Astrocyte (in vitro differentiated cells and primary cell): ENCODE results near the gene TSFM. TPM values are rescaled to one million over a fixed set of nuclear protein-coding genes. Genes with fewer than 3 reads are reported as not detected.
A peak's percentile ranks its signal among the peaks of the same experiment; 100 is the strongest.

Source experiments
- DNase-seq: peaks from one replicate; pipeline ENCODE4 v3.0.0-alpha.2; 2010; ENCODE audit warnings: low read depth
- FAIRE-seq: peaks from 2 replicates; lab custom pipeline; 2011; peaks lifted over from hg19 to GRCh38; lab: Jason Lieb, UNC
- H2AFZ ChIP-seq: 2 replicates; pipeline ENCODE4 v1.6.0; 2012; ENCODE audit warnings: low read depth, low read length, inconsistent platforms
- H3K27ac ChIP-seq: 2 replicates; pipeline ENCODE4 v1.5.1; 2011; ENCODE audit warnings: low read depth, low read length, inconsistent platforms
- H3K27me3 ChIP-seq: 2 replicates; pipeline ENCODE4 v1.6.0; 2011; ENCODE audit warnings: low read length, inconsistent platforms; ENCODE audit not compliant: insufficient read depth
- H3K36me3 ChIP-seq: 2 replicates; pipeline ENCODE4 v1.5.1; 2011; ENCODE audit warnings: low read length, inconsistent platforms; ENCODE audit not compliant: insufficient read depth
- H3K4me1 ChIP-seq: 2 replicates; pipeline ENCODE4 v1.5.1; 2011; ENCODE audit warnings: low read length, inconsistent platforms; ENCODE audit not compliant: insufficient read depth
- H3K4me2 ChIP-seq: 2 replicates; pipeline ENCODE4 v1.6.0; 2012; ENCODE audit warnings: low read length, inconsistent platforms
- H3K4me3 ChIP-seq: 2 replicates; pipeline ENCODE4 v1.5.1; 2011; ENCODE audit warnings: low read depth, mild to moderate bottlenecking, low read length, inconsistent platforms; ENCODE audit not compliant: insufficient read depth
- H3K79me2 ChIP-seq: 2 replicates; pipeline ENCODE4 v1.6.0; 2012; ENCODE audit warnings: mild to moderate bottlenecking, low read length, inconsistent platforms; ENCODE audit not compliant: insufficient read depth
- H3K9ac ChIP-seq: 2 replicates; pipeline ENCODE4 v1.6.0; 2012; ENCODE audit warnings: mild to moderate bottlenecking, low read length, inconsistent platforms
- H3K9me3 ChIP-seq: 2 replicates; pipeline ENCODE4 v1.5.1; 2012; ENCODE audit warnings: low read depth, mild to moderate bottlenecking, low read length, inconsistent platforms; ENCODE audit not compliant: insufficient read depth
- H4K20me1 ChIP-seq: 2 replicates; pipeline ENCODE4 v1.6.0; 2012; ENCODE audit warnings: low read length, inconsistent platforms; ENCODE audit not compliant: insufficient read depth
- H3K27ac Mint-ChIP-seq: one replicate; pipeline ENCODE4 v1.8.0; 2021; ENCODE audit warnings: mild to moderate bottlenecking, mixed read lengths; ENCODE audit not compliant: unreplicated experiment
- H3K27me3 Mint-ChIP-seq: one replicate; pipeline ENCODE4 v1.8.0; 2021; ENCODE audit warnings: low read depth, mixed read lengths; ENCODE audit not compliant: unreplicated experiment
- H3K36me3 Mint-ChIP-seq: one replicate; pipeline ENCODE4 v1.8.0; 2021; ENCODE audit warnings: low read depth, mixed read lengths; ENCODE audit not compliant: unreplicated experiment
- H3K4me1 Mint-ChIP-seq: one replicate; pipeline ENCODE4 v1.8.0; 2021; ENCODE audit warnings: low read depth, mixed read lengths; ENCODE audit not compliant: unreplicated experiment
- H3K4me3 Mint-ChIP-seq: one replicate; pipeline ENCODE4 v1.8.0; 2021; ENCODE audit warnings: mild to moderate bottlenecking, moderate library complexity, mixed read lengths; ENCODE audit not compliant: unreplicated experiment
- H3K9me3 Mint-ChIP-seq: one replicate; pipeline ENCODE4 v1.8.0; 2021; ENCODE audit warnings: mild to moderate bottlenecking, mixed read lengths; ENCODE audit not compliant: unreplicated experiment
- CTCF ChIP-seq: IDR thresholded peaks from 2 replicates; pipeline ENCODE4 v1.5.1; 2011; ENCODE audit warnings: low read depth, mild to moderate bottlenecking, inconsistent platforms, low read length, moderate library complexity; ENCODE audit not compliant: insufficient read depth
- EZH2 ChIP-seq: IDR thresholded peaks from 2 replicates; pipeline ENCODE4 v1.6.1; 2012; ENCODE audit warnings: mild to moderate bottlenecking, low read length, inconsistent platforms; ENCODE audit not compliant: insufficient read depth
- total RNA-seq: library from RNA; stranded (reverse); gene quantifications from 2 replicates; pipeline ENCODE4 v1.2.1, GENCODE V29; 2021

The TSFM gene
- total RNA-seq, 1 donor from 2014 or later = 26.6 TPM

DNA sequence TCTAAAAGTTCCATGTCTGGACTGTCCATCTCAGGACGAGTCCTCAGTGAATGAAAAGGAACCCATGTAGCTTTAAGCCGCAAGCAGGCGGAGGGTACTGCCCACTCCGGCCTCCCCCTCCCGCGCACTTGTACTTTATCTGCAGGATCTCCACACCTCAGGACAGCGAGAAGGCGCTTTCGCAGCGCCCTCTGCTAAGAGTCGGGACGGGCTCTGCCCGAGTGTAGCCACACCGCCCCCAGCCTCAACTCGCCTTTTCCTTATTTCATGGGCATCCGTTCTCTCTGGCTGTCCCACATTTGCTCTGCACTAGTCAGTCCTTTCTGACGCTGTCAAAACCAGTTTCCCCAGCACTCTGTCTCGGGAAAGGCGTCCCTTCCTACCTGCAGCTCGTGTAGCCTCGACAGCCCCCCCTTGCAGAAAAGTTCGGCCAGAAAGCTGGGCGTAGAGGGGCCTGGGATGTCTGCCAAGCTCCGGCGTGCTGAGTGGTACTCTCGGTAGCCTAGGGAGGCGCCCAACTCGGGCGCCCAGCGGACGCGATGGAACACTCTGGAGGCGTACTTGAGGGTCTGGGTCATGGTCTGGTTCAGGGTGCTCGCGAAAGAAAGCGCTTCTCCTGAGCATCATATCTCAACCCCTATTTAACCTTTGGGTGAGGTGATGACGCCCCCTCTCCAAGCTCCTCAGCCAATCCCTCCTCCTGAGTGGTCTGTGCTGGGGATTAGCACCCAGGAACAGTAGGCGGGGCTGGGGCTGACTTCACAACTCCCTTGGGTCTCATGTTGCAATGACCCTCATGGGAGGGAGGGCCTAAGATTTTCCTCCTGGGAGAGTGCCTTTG is 15.9 kb upstream of the TSFM start, which contains the start of gene CYP27B1:
CYP27B1 (minus strand) TSS at position 615 of the 841 bp plus-strand sequence; CDS start at position 578, 37 bp downstream.
- no peak within 1 kb of the TSS for H3K9ac ChIP-seq
- FAIRE-seq (no peak), DNase-seq (no peak)
- TF ChIP-seq EZH2 = no peak
- TF ChIP-seq CTCF = no peak
- H4K20me1 ChIP-seq = no peaks in the 10 kb centered on the region
- Mint-ChIP-seq H3K27me3 (peaks cover 50% of the 10 kb centered on the region), H3K9me3 (no peaks in the 10 kb centered on the region), H3K4me3 (peak within 1 kb of the TSS; percentile 47), H3K4me1 (peaks cover 5% of the 10 kb centered on the region), H3K36me3 (peaks cover 14% of the 10 kb centered on the region), H3K27ac (peak within 1 kb of the TSS; percentile 59)
- no peak within 1 kb of the TSS for H3K27ac ChIP-seq
- no peaks in the 10 kb centered on the region for H3K9me3 ChIP-seq
- peak within 1 kb of the TSS; percentile 80 for H3K4me2 ChIP-seq
- H2AFZ ChIP-seq = no peak within 1 kb of the TSS
- peaks cover 36% of the 10 kb centered on the region for H3K27me3 ChIP-seq
- H3K36me3 ChIP-seq = no peaks in the 10 kb centered on the region
- H3K4me1 ChIP-seq = peaks cover 36% of the 10 kb centered on the region
- H3K79me2 ChIP-seq = peaks cover 10% of the 10 kb centered on the region
- peak within 1 kb of the TSS; percentile 36 for H3K4me3 ChIP-seq

GRCh38 chr12:57767305-57767698 is 15.3 kb upstream of the TSFM start:
- Histone ChIP-seq H3K4me2 (peak overlapping the region; percentile 80), H4K20me1 (no peaks in the 10 kb centered on the region), H3K4me1 (peaks cover 36% of the 10 kb centered on the region), H3K27ac (no peak overlapping the region), H3K9me3 (no peaks in the 10 kb centered on the region), H3K79me2 (peaks cover 10% of the 10 kb centered on the region), H3K27me3 (peaks cover 36% of the 10 kb centered on the region), H3K9ac (no peak overlapping the region), H3K4me3 (no peak overlapping the region), H3K36me3 (no peaks in the 10 kb centered on the region), H2AFZ (no peak overlapping the region)
- Mint-ChIP-seq H3K4me1 (peaks cover 5% of the 10 kb centered on the region), H3K4me3 (no peak overlapping the region), H3K27me3 (peaks cover 50% of the 10 kb centered on the region), H3K27ac (no peak overlapping the region), H3K9me3 (no peaks in the 10 kb centered on the region), H3K36me3 (peaks cover 14% of the 10 kb centered on the region)
- DNase-seq = no peak
- FAIRE-seq = no peak
- TF ChIP-seq CTCF (no peak), EZH2 (no peak)

GRCh38 chr12:57767876-57768275 is 14.7 kb upstream of the TSFM start:
- Mint-ChIP-seq H3K27me3 (peaks cover 45% of the 10 kb centered on the region), H3K27ac (no peak overlapping the region), H3K4me1 (peaks cover 7% of the 10 kb centered on the region), H3K36me3 (peaks cover 14% of the 10 kb centered on the region), H3K4me3 (no peak overlapping the region), H3K9me3 (no peaks in the 10 kb centered on the region)
- TF ChIP-seq CTCF = no peak
- no peak overlapping the region for H3K27ac ChIP-seq
- DNase-seq (no peak), FAIRE-seq (no peak)
- H3K4me1 ChIP-seq = peaks cover 36% of the 10 kb centered on the region
- H3K36me3 ChIP-seq = no peaks in the 10 kb centered on the region
- H4K20me1 ChIP-seq = no peaks in the 10 kb centered on the region
- H3K4me2 ChIP-seq = no peak overlapping the region
- no peak overlapping the region for H2AFZ ChIP-seq
- peaks cover 36% of the 10 kb centered on the region for H3K27me3 ChIP-seq
- H3K4me3 ChIP-seq = no peak overlapping the region
- H3K9ac ChIP-seq = no peak overlapping the region
- peaks cover 10% of the 10 kb centered on the region for H3K79me2 ChIP-seq
- H3K9me3 ChIP-seq = no peaks in the 10 kb centered on the region
